ENCODE measurements around the gene ACIN1. TPM values are rescaled to one million over a fixed set of nuclear protein-coding genes. Genes with fewer than 3 reads are reported as not detected.

Gene ACIN1
- total and polyA plus RNA-seq, 9 of the 15 experiments (the other 6 are each of a cell fraction or from before 2014, with no cell fraction given) = 5.0 to 196 (median 129) TPM

GRCh38 chr14:23008831-23009230, 86.1 kb downstream of the ACIN1 start:
- Histone ChIP-seq H3K27me3 (ENCODE audit: control insufficient read depth in 2 of 2, insufficient read depth in 2 of 2, low read length in 2 of 2) (no peaks in the 10 kb centered on the region), H3K36me3 (ENCODE audit: control insufficient read depth, insufficient read depth, low read length) (no peaks in the 10 kb centered on the region), H3K4me2 (ENCODE audit: insufficient read depth, low read length) (peak overlapping the region; percentile 84), H3K4me3 (peak overlapping the region; percentile 43), H3K9me1 (ENCODE audit: control insufficient read depth, insufficient read depth, low read length) (no peaks in the 10 kb centered on the region), H3K9ac (ENCODE audit: insufficient read depth in 1 of 2, low read depth in 2 of 2, low read length in 2 of 2) (peak overlapping the region in 1 of 2 experiments; percentile 92; a peak in 2 of 4 replicates), H3K9me3 (replicated peaks; ENCODE audit: control insufficient read depth, insufficient read depth, low read depth, low read length) (no peaks in the 10 kb centered on the region), H3K27ac (ENCODE audit: extremely low read depth, low read depth, low read length) (peak overlapping the region; percentile 97), H2AFZ (ENCODE audit: low read depth, low read length) (peak overlapping the region; percentile 75; the same call in 1 of the 2 replicates), H3K4me1 (replicated peaks in 1 of 2; ENCODE audit: control insufficient read depth in 2 of 2, insufficient read depth in 2 of 2, low read length in 2 of 2) (peaks cover 24 to 40% of the 10 kb centered on the region in 2 experiments), H3K79me2 (ENCODE audit: control insufficient read depth, insufficient read depth, low read length) (peaks cover 43% of the 10 kb centered on the region), H4K20me1 (replicated peaks; ENCODE audit: control insufficient read depth, insufficient read depth, low read length) (no peaks in the 10 kb centered on the region)
- TF ChIP-seq, protein P1, sequence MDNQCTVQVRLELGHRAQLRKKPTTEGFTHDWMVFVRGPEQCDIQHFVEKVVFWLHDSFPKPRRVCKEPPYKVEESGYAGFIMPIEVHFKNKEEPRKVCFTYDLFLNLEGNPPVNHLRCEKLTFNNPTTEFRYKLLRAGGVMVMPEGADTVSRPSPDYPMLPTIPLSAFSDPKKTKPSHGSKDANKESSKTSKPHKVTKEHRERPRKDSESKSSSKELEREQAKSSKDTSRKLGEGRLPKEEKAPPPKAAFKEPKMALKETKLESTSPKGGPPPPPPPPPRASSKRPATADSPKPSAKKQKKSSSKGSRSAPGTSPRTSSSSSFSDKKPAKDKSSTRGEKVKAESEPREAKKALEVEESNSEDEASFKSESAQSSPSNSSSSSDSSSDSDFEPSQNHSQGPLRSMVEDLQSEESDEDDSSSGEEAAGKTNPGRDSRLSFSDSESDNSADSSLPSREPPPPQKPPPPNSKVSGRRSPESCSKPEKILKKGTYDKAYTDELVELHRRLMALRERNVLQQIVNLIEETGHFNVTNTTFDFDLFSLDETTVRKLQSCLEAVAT (IDR thresholded peaks at IDR 0.05) = peak in 1 of 2 experiments; percentile 64; a peak in 3 of 4 replicates
- TF ChIP-seq ELF2 (CRISPR knock-in tag; IDR thresholded peaks at IDR 0.05) (0 out of 2 replicates have a peak, but pooled peaks have one; percentile 15), GTF2E2 (tag; IDR thresholded peaks at IDR 0.05) (0 out of 2 replicates have a peak, but pooled peaks have one; percentile 4), HMG20A (CRISPR knock-in tag; conservative IDR thresholded peaks at IDR 0.05) (no peak), ZNF347 (CRISPR knock-in tag; IDR thresholded peaks at IDR 0.05; ENCODE audit: low read depth) (0 out of 2 replicates have a peak, but pooled peaks have one; percentile 22), FOXA3 (CRISPR knock-in tag; conservative IDR thresholded peaks at IDR 0.05 in 1 of 2, IDR thresholded peaks at IDR 0.05 in 1 of 2) (0 out of 4 replicates have a peak, but pooled peaks of 1 of the 2 experiments have one; percentile 5), NFIC (IDR thresholded peaks at IDR 0.05) (peak; percentile 29; the same call in 1 of the 2 replicates), ATF2 (CRISPR knock-in tag; IDR thresholded peaks at IDR 0.05) (no peak)
- FAIRE-seq (no peak), ATAC-seq (no peak), DNase-seq (ENCODE audit: extremely low read depth in 1 of 4, low spot score in 3 of 4) (peak in 1 of 4 experiments; percentile 31)
- ChIA-PET POLR2A (interaction anchor here (0.7 to 4.0 kb wide), 6 partner anchors 14 to 242 kb away, joined by 3 to 81 read pairs (median 4); partner anchors contain the start of genes OXA1L and PSMB5), CTCF (ENCODE audit: low intra/inter-chr PET ratio) (no interaction called here)
- intact Hi-C loops (cut with micrococcal nuclease) (no loop called here), in situ Hi-C loops (cut with MboI) (no loop called here)
- 0% methylated on average over 3 of the region's 3 CpGs for WGBS (ENCODE audit: insufficient coverage, low coverage, missing lambda C conversion rate)
- BruUV-seq (replicated peaks) = no TSS peak

Other genes starting within 250 kb of the ACIN1 start
Only the 7 nearest of the 19 such genes appear.
- 17.0 and 18.7 TPM in 2 replicates for gene C14orf93, start 85.0 kb downstream of the ACIN1 start, total RNA-seq (2014; rRNA removed)
- gene C14orf93, start 85.0 kb downstream of the ACIN1 start, total RNA-seq (2014; rRNA removed; fragmentation: Illumina TruSeq; extraction: Trizol) = 11.1 and 12.9 TPM in 2 replicates
- 11.8 and 14.8 TPM in 2 replicates for gene C14orf93, start 85.0 kb downstream of the ACIN1 start, total RNA-seq (2015; rRNA removed; fragmentation: Illumina TruSeq; extraction: Trizol)
- 15.9 and 16.1 TPM in 2 replicates for gene C14orf93, start 85.0 kb downstream of the ACIN1 start, total RNA-seq (2021)
- gene C14orf93, start 85.0 kb downstream of the ACIN1 start, polyA plus RNA-seq (2011; rRNA removed) = 20.4 and 23.1 TPM in 2 replicates
- 22.0 and 26.3 TPM in 2 replicates for gene C14orf93, start 85.0 kb downstream of the ACIN1 start, polyA plus RNA-seq (2014; fragmentation: Illumina TruSeq; extraction: Trizol)
- gene C14orf93, start 85.0 kb downstream of the ACIN1 start, polyA plus RNA-seq (2014; fragmentation: Nextera tagmentation; extraction: Ambion mirVana) = 1 to 10 TPM; 2.2 to 3.0 TPM
- gene C14orf93, start 85.0 kb downstream of the ACIN1 start, polyA plus RNA-seq (2014; rRNA removed) = 22.4 and 24.3 TPM in 2 replicates
- gene PSMB5, start 60.2 kb downstream of the ACIN1 start, total RNA-seq (2014; rRNA removed) = 279 and 297 TPM in 2 replicates
- 204 and 223 TPM in 2 replicates for gene PSMB5, start 60.2 kb downstream of the ACIN1 start, total RNA-seq (2014; rRNA removed; fragmentation: Illumina TruSeq; extraction: Trizol)
- gene PSMB5, start 60.2 kb downstream of the ACIN1 start, total RNA-seq (2015; rRNA removed; fragmentation: Illumina TruSeq; extraction: Trizol) = 210 and 212 TPM in 2 replicates
- gene PSMB5, start 60.2 kb downstream of the ACIN1 start, total RNA-seq (2021) = 198 and 218 TPM in 2 replicates
- gene PSMB5, start 60.2 kb downstream of the ACIN1 start, polyA plus RNA-seq (2011; rRNA removed) = 273 and 285 TPM in 2 replicates
- gene PSMB5, start 60.2 kb downstream of the ACIN1 start, polyA plus RNA-seq (2014; fragmentation: Illumina TruSeq; extraction: Trizol) = 194 and 201 TPM in 2 replicates
- 1,000 to 10,000 TPM; 1,679 to 1,870 TPM for gene PSMB5, start 60.2 kb downstream of the ACIN1 start, polyA plus RNA-seq (2014; fragmentation: Nextera tagmentation; extraction: Ambion mirVana)
- gene PSMB5, start 60.2 kb downstream of the ACIN1 start, polyA plus RNA-seq (2014; rRNA removed) = 249 and 269 TPM in 2 replicates
- not detected in 2 replicates for gene PSMB11, start 52.9 kb downstream of the ACIN1 start, total RNA-seq (2014; rRNA removed)
- not detected in 2 replicates for gene PSMB11, start 52.9 kb downstream of the ACIN1 start, total RNA-seq (2014; rRNA removed; fragmentation: Illumina TruSeq; extraction: Trizol)
- gene PSMB11, start 52.9 kb downstream of the ACIN1 start, total RNA-seq (2015; rRNA removed; fragmentation: Illumina TruSeq; extraction: Trizol) = not detected in 2 replicates
- gene PSMB11, start 52.9 kb downstream of the ACIN1 start, total RNA-seq (2021) = not detected in 2 replicates
- not detected in 2 replicates for gene PSMB11, start 52.9 kb downstream of the ACIN1 start, polyA plus RNA-seq (2011; rRNA removed)
- not detected in 2 replicates for gene PSMB11, start 52.9 kb downstream of the ACIN1 start, polyA plus RNA-seq (2014; fragmentation: Illumina TruSeq; extraction: Trizol)
- gene PSMB11, start 52.9 kb downstream of the ACIN1 start, polyA plus RNA-seq (2014; fragmentation: Nextera tagmentation; extraction: Ambion mirVana) = not detected
- not detected in 2 replicates for gene PSMB11, start 52.9 kb downstream of the ACIN1 start, polyA plus RNA-seq (2014; rRNA removed)
- gene CDH24, start 37.6 kb downstream of the ACIN1 start, total RNA-seq (2014; rRNA removed) = 4.9 and 6.6 TPM in 2 replicates
- 2.4 and 3.0 TPM in 2 replicates for gene CDH24, start 37.6 kb downstream of the ACIN1 start, total RNA-seq (2014; rRNA removed; fragmentation: Illumina TruSeq; extraction: Trizol)
- 3.6 and 4.0 TPM in 2 replicates for gene CDH24, start 37.6 kb downstream of the ACIN1 start, total RNA-seq (2015; rRNA removed; fragmentation: Illumina TruSeq; extraction: Trizol)
- gene CDH24, start 37.6 kb downstream of the ACIN1 start, total RNA-seq (2021) = 11.1 and 12.8 TPM in 2 replicates
- 6.5 and 11.1 TPM in 2 replicates for gene CDH24, start 37.6 kb downstream of the ACIN1 start, polyA plus RNA-seq (2011; rRNA removed)
- 8.1 and 9.2 TPM in 2 replicates for gene CDH24, start 37.6 kb downstream of the ACIN1 start, polyA plus RNA-seq (2014; fragmentation: Illumina TruSeq; extraction: Trizol)
- gene CDH24, start 37.6 kb downstream of the ACIN1 start, polyA plus RNA-seq (2014; fragmentation: Nextera tagmentation; extraction: Ambion mirVana) = under 1 TPM; 0.04 to 0.10 TPM
- gene CDH24, start 37.6 kb downstream of the ACIN1 start, polyA plus RNA-seq (2014; rRNA removed) = 15.5 and 16.2 TPM in 2 replicates
- gene C14orf119, start 369 bp upstream of the ACIN1 start, total RNA-seq (2014; rRNA removed) = 36.7 and 38.1 TPM in 2 replicates
- 61.2 and 68.8 TPM in 2 replicates for gene C14orf119, start 369 bp upstream of the ACIN1 start, total RNA-seq (2014; rRNA removed; fragmentation: Illumina TruSeq; extraction: Trizol)
- 44.1 and 44.7 TPM in 2 replicates for gene C14orf119, start 369 bp upstream of the ACIN1 start, total RNA-seq (2015; rRNA removed; fragmentation: Illumina TruSeq; extraction: Trizol)
- gene C14orf119, start 369 bp upstream of the ACIN1 start, total RNA-seq (2021) = 46.0 and 47.6 TPM in 2 replicates
- 82.0 and 84.8 TPM in 2 replicates for gene C14orf119, start 369 bp upstream of the ACIN1 start, polyA plus RNA-seq (2011; rRNA removed)
- 37.9 and 39.3 TPM in 2 replicates for gene C14orf119, start 369 bp upstream of the ACIN1 start, polyA plus RNA-seq (2014; fragmentation: Illumina TruSeq; extraction: Trizol)
- gene C14orf119, start 369 bp upstream of the ACIN1 start, polyA plus RNA-seq (2014; fragmentation: Nextera tagmentation; extraction: Ambion mirVana) = 100 to 1,000 TPM; 249 to 251 TPM
- 48.5 and 51.8 TPM in 2 replicates for gene C14orf119, start 369 bp upstream of the ACIN1 start, polyA plus RNA-seq (2014; rRNA removed)
- gene CIROP, start 9.9 kb upstream of the ACIN1 start, total RNA-seq (2014; rRNA removed) = not detected in 2 replicates
- gene CIROP, start 9.9 kb upstream of the ACIN1 start, total RNA-seq (2014; rRNA removed; fragmentation: Illumina TruSeq; extraction: Trizol) = not detected in 2 replicates
- not detected in 2 replicates for gene CIROP, start 9.9 kb upstream of the ACIN1 start, total RNA-seq (2015; rRNA removed; fragmentation: Illumina TruSeq; extraction: Trizol)
- not detected in 2 replicates for gene CIROP, start 9.9 kb upstream of the ACIN1 start, total RNA-seq (2021)
- gene CIROP, start 9.9 kb upstream of the ACIN1 start, polyA plus RNA-seq (2011; rRNA removed) = not detected in 2 replicates
- gene CIROP, start 9.9 kb upstream of the ACIN1 start, polyA plus RNA-seq (2014; fragmentation: Illumina TruSeq; extraction: Trizol) = not detected in 2 replicates
- not detected for gene CIROP, start 9.9 kb upstream of the ACIN1 start, polyA plus RNA-seq (2014; fragmentation: Nextera tagmentation; extraction: Ambion mirVana)
- gene CIROP, start 9.9 kb upstream of the ACIN1 start, polyA plus RNA-seq (2014; rRNA removed) = not detected in 2 replicates
- gene CEBPE, start 24.1 kb upstream of the ACIN1 start, total RNA-seq (2014; rRNA removed) = 0.09 TPM in 1 of 2 replicates, not detected in the other
- not detected in 2 replicates for gene CEBPE, start 24.1 kb upstream of the ACIN1 start, total RNA-seq (2014; rRNA removed; fragmentation: Illumina TruSeq; extraction: Trizol)
- gene CEBPE, start 24.1 kb upstream of the ACIN1 start, total RNA-seq (2015; rRNA removed; fragmentation: Illumina TruSeq; extraction: Trizol) = not detected in 2 replicates
- gene CEBPE, start 24.1 kb upstream of the ACIN1 start, total RNA-seq (2021) = 0.13 and 0.16 TPM in 2 replicates
- gene CEBPE, start 24.1 kb upstream of the ACIN1 start, polyA plus RNA-seq (2011; rRNA removed) = 0.09 TPM in 1 of 2 replicates, not detected in the other
- not detected in 2 replicates for gene CEBPE, start 24.1 kb upstream of the ACIN1 start, polyA plus RNA-seq (2014; fragmentation: Illumina TruSeq; extraction: Trizol)
- not detected for gene CEBPE, start 24.1 kb upstream of the ACIN1 start, polyA plus RNA-seq (2014; fragmentation: Nextera tagmentation; extraction: Ambion mirVana)
- gene CEBPE, start 24.1 kb upstream of the ACIN1 start, polyA plus RNA-seq (2014; rRNA removed) = 0.12 and 0.15 TPM in 2 replicates

All from K562 (cell line).